Mesothelial cell of epicardium (in vitro differentiated cells): ENCODE measurements around the gene TMEM247. TPM values are rescaled to one million over a fixed set of nuclear protein-coding genes. Genes with fewer than 3 reads are reported as not detected.

Experiments
- DNase-seq, 2 experiments: peaks; one replicate each; pipeline ENCODE4 v3.0.0; 2021; ENCODE audit warnings: low spot score in 2 of 2; ENCODE audit not compliant: unreplicated experiment in 2 of 2
- H3K27ac Mint-ChIP-seq: 2 replicates; pipeline ENCODE4 v1.8.0; 2021; ENCODE audit warnings: mixed read lengths
- H3K27me3 Mint-ChIP-seq: 2 replicates; pipeline ENCODE4 v1.8.0; 2021; ENCODE audit warnings: low read depth, mixed read lengths
- H3K36me3 Mint-ChIP-seq: 2 replicates; pipeline ENCODE4 v1.8.0; 2021; ENCODE audit warnings: mixed read lengths
- H3K4me1 Mint-ChIP-seq: 2 replicates; pipeline ENCODE4 v1.8.0; 2021; ENCODE audit warnings: mixed read lengths
- H3K4me3 Mint-ChIP-seq: 2 replicates; pipeline ENCODE4 v1.8.0; 2021; ENCODE audit warnings: mild to moderate bottlenecking, moderate library complexity, mixed read lengths
- H3K9me3 Mint-ChIP-seq: 2 replicates; pipeline ENCODE4 v1.8.0; 2021; ENCODE audit warnings: mixed read lengths
- CTCF ChIP-seq: fragments of 200-600 bp; sonication (generic); IDR thresholded peaks from one replicate; pipeline ENCODE4 v1.5.0; 2021; ENCODE audit warnings: antibody characterized with exemption; ENCODE audit not compliant: unreplicated experiment
- total RNA-seq: library from RNA; stranded (reverse); gene quantifications from 3 replicates; pipeline ENCODE4 v1.2.1, GENCODE V29; 2021

The TMEM247 gene
- total RNA-seq = not detected in 3 replicates

GRCh38 chr2:46479265-46479664 is at the start of gene TMEM247:
Gene TMEM247 (plus strand): TSS chr2:46479565.
- Mint-ChIP-seq H3K4me3 (no peak within 1 kb of the TSS), H3K36me3 (no peaks in the 10 kb centered on the region)

GRCh38 chr2:46430413-46430812 is 49.0 kb upstream of the TMEM247 start:
- DNase-seq = no peak
- Mint-ChIP-seq H3K27ac (no peak overlapping the region), H3K4me1 (peaks cover 28% of the 10 kb centered on the region), H3K4me3 (no peak overlapping the region), H3K27me3 (no peaks in the 10 kb centered on the region), H3K9me3 (peaks cover 3% of the 10 kb centered on the region), H3K36me3 (no peaks in the 10 kb centered on the region)
- TF ChIP-seq CTCF = no peak

More at GRCh38 chr2:46479265-46479664, at the start of gene TMEM247:
- Mint-ChIP-seq H3K27ac (no peak within 1 kb of the TSS), H3K9me3 (peaks cover 26% of the 10 kb centered on the region), H3K27me3 (peaks cover 7% of the 10 kb centered on the region), H3K4me1 (peaks cover 10% of the 10 kb centered on the region)
- no peak for TF ChIP-seq CTCF
- no peak for DNase-seq

- Mint-ChIP-seq H3K27ac (no peak overlapping the region), H3K27me3 (no peaks in the 10 kb centered on the region)
- no peak for TF ChIP-seq CTCF
Measured at GRCh38 chr2:46430992-46431391, 48.4 kb upstream of the TMEM247 start.

GRCh38 chr2:46431481-46432235 is 47.7 kb upstream of the TMEM247 start:
- TF ChIP-seq CTCF = no peak
- peaks cover 3% of the 10 kb centered on the region for H3K9me3 Mint-ChIP-seq
- no peaks in the 10 kb centered on the region for H3K27me3 Mint-ChIP-seq
- no peak for DNase-seq
- H3K4me1 Mint-ChIP-seq = peaks cover 40% of the 10 kb centered on the region
- H3K27ac Mint-ChIP-seq = no peak overlapping the region
- H3K36me3 Mint-ChIP-seq = no peaks in the 10 kb centered on the region
- H3K4me3 Mint-ChIP-seq = no peak overlapping the region

More at GRCh38 chr2:46430992-46431391, 48.4 kb upstream of the TMEM247 start:
- Mint-ChIP-seq H3K4me1 (peaks cover 34% of the 10 kb centered on the region), H3K36me3 (no peaks in the 10 kb centered on the region), H3K4me3 (no peak overlapping the region), H3K9me3 (peaks cover 3% of the 10 kb centered on the region)
- no peak for DNase-seq

GRCh38 chr2:46434851-46435273 is 44.5 kb upstream of the TMEM247 start:
- Mint-ChIP-seq H3K27ac (peak overlapping the region; percentile 66), H3K9me3 (peaks cover 10% of the 10 kb centered on the region), H3K36me3 (no peaks in the 10 kb centered on the region), H3K4me3 (no peak overlapping the region), H3K27me3 (no peaks in the 10 kb centered on the region), H3K4me1 (peaks cover 48% of the 10 kb centered on the region)
- no peak for TF ChIP-seq CTCF
- DNase-seq = no peak
